Neural progenitor cell (in vitro differentiated cells): ENCODE results near the gene FMO4. TPM values are rescaled to one million over a fixed set of nuclear protein-coding genes. Genes with fewer than 3 reads are reported as not detected.
"Not testable (repeated sequence)": the region's sequence is repeated elsewhere in the genome, so short reads cannot be mapped to it uniquely, and the experiment has no call there.

Experiments used
- DNase-seq: peaks from one replicate; pipeline ENCODE4 v3.0.0-alpha.2; 2016; ENCODE audit warnings: low spot score
- H2AFZ ChIP-seq: fragments of 200-600 bp; sonication (generic); replicated peaks from 2 replicates; pipeline ENCODE4 v1.6.1; 2016; ENCODE audit warnings: antibody characterized with exemption
- H3F3A ChIP-seq: fragments of 200-600 bp; sonication (generic); 2 replicates; pipeline ENCODE4 v1.6.1; 2016; ENCODE audit warnings: antibody characterized with exemption, low read depth
- H3K27ac ChIP-seq: fragments of 200-600 bp; sonication (generic); 2 replicates; pipeline ENCODE4 v1.5.1; 2016; ENCODE audit warnings: mild to moderate bottlenecking
- H3K27me3 ChIP-seq: fragments of 200-600 bp; sonication (generic); 2 replicates; pipeline ENCODE4 v1.6.1; 2016; ENCODE audit warnings: mild to moderate bottlenecking, moderate library complexity
- H3K36me3 ChIP-seq: fragments of 200-600 bp; sonication (generic); 2 replicates; pipeline ENCODE4 v1.5.1; 2016
- H3K4me1 ChIP-seq: fragments of 200-600 bp; sonication (generic); 2 replicates; pipeline ENCODE4 v1.6.1; 2016; ENCODE audit warnings: mixed run types
- H3K4me2 ChIP-seq: fragments of 200-600 bp; sonication (generic); 2 replicates; pipeline ENCODE4 v1.6.1; 2016
- H3K4me3 ChIP-seq: fragments of 200-600 bp; sonication (generic); 2 replicates; pipeline ENCODE4 v1.5.1; 2016
- H3K79me2 ChIP-seq: fragments of 200-600 bp; sonication (generic); 2 replicates; pipeline ENCODE4 v1.6.1; 2016; ENCODE audit warnings: low read depth
- H3K9ac ChIP-seq: fragments of 200-600 bp; sonication (generic); 2 replicates; pipeline ENCODE4 v1.6.1; 2016
- H3K9me3 ChIP-seq: fragments of 200-600 bp; sonication (generic); 2 replicates; pipeline ENCODE4 v1.5.1; 2016; ENCODE audit warnings: low read depth
- H4K20me1 ChIP-seq: fragments of 200-600 bp; sonication (generic); 2 replicates; pipeline ENCODE4 v1.6.1; 2016; ENCODE audit warnings: low read depth
- H3K27ac Mint-ChIP-seq: 3 replicates; pipeline ENCODE4 v1.8.0; 2021; ENCODE audit warnings: mixed read lengths
- H3K27me3 Mint-ChIP-seq: 2 replicates; pipeline ENCODE4 v1.8.0; 2022; ENCODE audit warnings: low read depth, mild to moderate bottlenecking, inconsistent platforms, moderate library complexity, mixed read lengths; ENCODE audit not compliant: insufficient read depth
- H3K36me3 Mint-ChIP-seq: 3 replicates; pipeline ENCODE4 v1.8.0; 2021; ENCODE audit warnings: mixed read lengths
- H3K4me1 Mint-ChIP-seq: 3 replicates; pipeline ENCODE4 v1.8.0; 2021; ENCODE audit warnings: mixed read lengths
- H3K4me3 Mint-ChIP-seq: 3 replicates; pipeline ENCODE4 v1.8.0; 2021; ENCODE audit warnings: mild to moderate bottlenecking, moderate library complexity, mixed read lengths
- H3K9me3 Mint-ChIP-seq: 3 replicates; pipeline ENCODE4 v1.8.0; 2020; ENCODE audit warnings: mixed read lengths
- CTCF ChIP-seq: fragments of 200-600 bp; sonication (generic); IDR thresholded peaks from 2 replicates; pipeline ENCODE4 v1.5.1; 2017; ENCODE audit warnings: antibody characterized with exemption, mild to moderate bottlenecking
- EZH2 ChIP-seq: fragments of 200-600 bp; sonication (generic); IDR thresholded peaks from 2 replicates; pipeline ENCODE4 v1.6.1; 2017; ENCODE audit warnings: antibody characterized with exemption, mild to moderate bottlenecking, moderate library complexity
- EZH2phosphoT487 ChIP-seq: fragments of 200-600 bp; sonication (generic); IDR thresholded peaks from 2 replicates; pipeline ENCODE4 v1.6.1; 2017; ENCODE audit warnings: antibody characterized with exemption
- total RNA-seq: library from RNA; depleted of rRNA; stranded (reverse); fragments of >200 nt; gene quantifications from 2 replicates; pipeline ENCODE4 v1.2.3, GENCODE V29; 2015; ENCODE audit warnings: low replicate concordance

Gene FMO4
- total RNA-seq, 1 donor from 2014 or later = 8.3 TPM

- H3K4me3 ChIP-seq = no peak overlapping the region
- H3K9ac ChIP-seq = no peak overlapping the region
- TF ChIP-seq EZH2phosphoT487 (no peak), CTCF (no peak), EZH2 (no peak)
- no peaks in the 10 kb centered on the region for H3K27me3 ChIP-seq
- no peaks in the 10 kb centered on the region for H3F3A ChIP-seq
- H2AFZ ChIP-seq = no peak overlapping the region
- H3K36me3 ChIP-seq = no peaks in the 10 kb centered on the region
- DNase-seq = no peak
- H3K9me3 Mint-ChIP-seq = no peaks in the 10 kb centered on the region
- H3K27ac Mint-ChIP-seq = no peak overlapping the region
- H3K27me3 Mint-ChIP-seq = no peaks in the 10 kb centered on the region
- H4K20me1 ChIP-seq = no peaks in the 10 kb centered on the region
- no peak overlapping the region for H3K4me2 ChIP-seq
- no peak overlapping the region for H3K4me3 Mint-ChIP-seq
- H3K4me1 Mint-ChIP-seq = no peaks in the 10 kb centered on the region
- H3K9me3 ChIP-seq = no peaks in the 10 kb centered on the region
- H3K27ac ChIP-seq = no peak overlapping the region
- H3K36me3 Mint-ChIP-seq = no peaks in the 10 kb centered on the region
- H3K79me2 ChIP-seq = no peaks in the 10 kb centered on the region
- peaks cover 5% of the 10 kb centered on the region for H3K4me1 ChIP-seq
Observed at GRCh38 chr1:171334024-171334640, 20.1 kb downstream of the FMO4 start.

GRCh38 chr1:171335964-171336363 is 22.0 kb downstream of the FMO4 start:
- H3K36me3 ChIP-seq = no peaks in the 10 kb centered on the region
- no peaks in the 10 kb centered on the region for H3K79me2 ChIP-seq
- no peaks in the 10 kb centered on the region for H4K20me1 ChIP-seq
- no peak overlapping the region for H3K9ac ChIP-seq
- DNase-seq = no peak
- Mint-ChIP-seq H3K36me3 (no peaks in the 10 kb centered on the region), H3K9me3 (no peaks in the 10 kb centered on the region), H3K27me3 (no peaks in the 10 kb centered on the region), H3K4me1 (no peaks in the 10 kb centered on the region), H3K4me3 (no peak overlapping the region), H3K27ac (no peak overlapping the region)
- no peak overlapping the region for H3K4me2 ChIP-seq
- H3K27me3 ChIP-seq = no peaks in the 10 kb centered on the region
- TF ChIP-seq CTCF (no peak), EZH2 (no peak), EZH2phosphoT487 (no peak)
- H3F3A ChIP-seq = no peaks in the 10 kb centered on the region
- H3K4me3 ChIP-seq = no peak overlapping the region
- no peaks in the 10 kb centered on the region for H3K9me3 ChIP-seq
- H3K4me1 ChIP-seq = peaks cover 5% of the 10 kb centered on the region
- H3K27ac ChIP-seq = no peak overlapping the region
- H2AFZ ChIP-seq = no peak overlapping the region

GRCh38 chr1:171339345-171339744 is 25.4 kb downstream of the FMO4 start:
- H2AFZ ChIP-seq, H4K20me1 ChIP-seq, H3K4me1 ChIP-seq, H3K9me3 ChIP-seq, DNase-seq, H3F3A ChIP-seq, H3K79me2 ChIP-seq, H3K27ac ChIP-seq, H3K27me3 Mint-ChIP-seq, H3K27me3 ChIP-seq, H3K4me3 ChIP-seq, H3K27ac Mint-ChIP-seq, H3K9ac ChIP-seq, H3K36me3 Mint-ChIP-seq, H3K4me2 ChIP-seq, H3K9me3 Mint-ChIP-seq, H3K4me3 Mint-ChIP-seq, H3K4me1 Mint-ChIP-seq, H3K36me3 ChIP-seq: not testable (repeated sequence)

GRCh38 chr1:171343727-171344472 is 29.9 kb downstream of the FMO4 start:
- Mint-ChIP-seq H3K4me1 (peaks cover 5% of the 10 kb centered on the region), H3K27me3 (no peaks in the 10 kb centered on the region), H3K27ac (no peak overlapping the region), H3K4me3 (no peak overlapping the region), H3K9me3 (peaks cover 6% of the 10 kb centered on the region), H3K36me3 (no peaks in the 10 kb centered on the region)
- Histone ChIP-seq H3K79me2 (no peaks in the 10 kb centered on the region), H3K4me3 (no peak overlapping the region), H4K20me1 (no peaks in the 10 kb centered on the region), H3K9ac (no peak overlapping the region), H3K9me3 (peaks cover 3% of the 10 kb centered on the region), H3F3A (no peaks in the 10 kb centered on the region), H2AFZ (no peak overlapping the region), H3K27me3 (no peaks in the 10 kb centered on the region), H3K4me1 (no peaks in the 10 kb centered on the region), H3K4me2 (no peak overlapping the region), H3K27ac (no peak overlapping the region), H3K36me3 (no peaks in the 10 kb centered on the region)
- no peak for DNase-seq
- TF ChIP-seq EZH2 (no peak), EZH2phosphoT487 (no peak), CTCF (no peak)
